ENCODE data around the gene MINAR1. TPM values are rescaled to one million over a fixed set of nuclear protein-coding genes. Genes with fewer than 3 reads are reported as not detected.

Gene MINAR1
- total RNA-seq, 2 experiments from 2014 or later = 0.11 to 0.14 TPM

- H3K27me3 Mint-ChIP-seq = no peaks in the 10 kb centered on the region
- H3K4me3 Mint-ChIP-seq = no peak overlapping the region
- POLR2A ChIA-PET = no interaction called here
- ATAC-seq (ENCODE audit: poor library complexity) = no peak
- H3K4me1 Mint-ChIP-seq (ENCODE audit: low read depth) = no peaks in the 10 kb centered on the region
- no peak overlapping the region for H3K4me3 ChIP-seq (ENCODE audit: low read length)
- no peaks in the 10 kb centered on the region for H3K4me1 ChIP-seq (ENCODE audit: insufficient read depth, low read length)
- H3K27ac Mint-ChIP-seq = no peak overlapping the region
- DNase-seq = no peak
- H3K27ac ChIP-seq (ENCODE audit: low read depth in 1 of 2, low read length in 2 of 2) = no peak overlapping the region
- H3K9me3 ChIP-seq (ENCODE audit: control insufficient read depth in 1 of 2, insufficient read depth in 1 of 2, low read length in 2 of 2) = no peaks in the 10 kb centered on the region
- no peaks in the 10 kb centered on the region for H3K36me3 ChIP-seq (ENCODE audit: insufficient read depth, low read length)
- TF ChIP-seq, protein P1, sequence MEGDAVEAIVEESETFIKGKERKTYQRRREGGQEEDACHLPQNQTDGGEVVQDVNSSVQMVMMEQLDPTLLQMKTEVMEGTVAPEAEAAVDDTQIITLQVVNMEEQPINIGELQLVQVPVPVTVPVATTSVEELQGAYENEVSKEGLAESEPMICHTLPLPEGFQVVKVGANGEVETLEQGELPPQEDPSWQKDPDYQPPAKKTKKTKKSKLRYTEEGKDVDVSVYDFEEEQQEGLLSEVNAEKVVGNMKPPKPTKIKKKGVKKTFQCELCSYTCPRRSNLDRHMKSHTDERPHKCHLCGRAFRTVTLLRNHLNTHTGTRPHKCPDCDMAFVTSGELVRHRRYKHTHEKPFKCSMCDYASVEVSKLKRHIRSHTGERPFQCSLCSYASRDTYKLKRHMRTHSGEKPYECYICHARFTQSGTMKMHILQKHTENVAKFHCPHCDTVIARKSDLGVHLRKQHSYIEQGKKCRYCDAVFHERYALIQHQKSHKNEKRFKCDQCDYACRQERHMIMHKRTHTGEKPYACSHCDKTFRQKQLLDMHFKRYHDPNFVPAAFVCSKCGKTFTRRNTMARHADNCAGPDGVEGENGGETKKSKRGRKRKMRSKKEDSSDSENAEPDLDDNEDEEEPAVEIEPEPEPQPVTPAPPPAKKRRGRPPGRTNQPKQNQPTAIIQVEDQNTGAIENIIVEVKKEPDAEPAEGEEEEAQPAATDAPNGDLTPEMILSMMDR (IDR thresholded peaks at IDR 0.05) = no peak
- no peaks in the 10 kb centered on the region for H3K9me3 Mint-ChIP-seq
- H3K27me3 ChIP-seq (ENCODE audit: control insufficient read depth in 1 of 2, insufficient read depth in 2 of 2, low read length in 2 of 2) = no peaks in the 10 kb centered on the region
- CTCF ChIA-PET = no interaction called here
- intact Hi-C loops (cut with DNase I, micrococcal nuclease) = no loop called here
- H3K36me3 Mint-ChIP-seq (ENCODE audit: low read depth) = no peaks in the 10 kb centered on the region
Observed at GRCh38 chr15:79412010-79412409, 20.1 kb upstream of the MINAR1 start.

- Mint-ChIP-seq H3K4me3 (no peak overlapping the region), H3K4me1 (ENCODE audit: low read depth) (no peaks in the 10 kb centered on the region), H3K27me3 (no peaks in the 10 kb centered on the region), H3K9me3 (no peaks in the 10 kb centered on the region), H3K27ac (no peak overlapping the region), H3K36me3 (ENCODE audit: low read depth) (no peaks in the 10 kb centered on the region)
- no peak for DNase-seq
- no peak overlapping the region for H3K4me3 ChIP-seq (ENCODE audit: low read length)
- H3K36me3 ChIP-seq (ENCODE audit: insufficient read depth, low read length) = no peaks in the 10 kb centered on the region
- TF ChIP-seq, protein P1 (IDR thresholded peaks at IDR 0.05) = no peak
- H3K27ac ChIP-seq (ENCODE audit: low read depth in 1 of 2, low read length in 2 of 2) = no peak overlapping the region
- ChIA-PET POLR2A (no interaction called here), CTCF (interaction anchor here (0.5 kb wide), 1 partner anchor 30 kb away, joined by 4 read pairs; no protein-coding TSS in a partner anchor)
- H3K4me1 ChIP-seq (ENCODE audit: insufficient read depth, low read length) = no peaks in the 10 kb centered on the region
- ATAC-seq (ENCODE audit: poor library complexity) = no peak
- no peaks in the 10 kb centered on the region for H3K27me3 ChIP-seq (ENCODE audit: control insufficient read depth in 1 of 2, insufficient read depth in 2 of 2, low read length in 2 of 2)
- no peaks in the 10 kb centered on the region for H3K9me3 ChIP-seq (ENCODE audit: control insufficient read depth in 1 of 2, insufficient read depth in 1 of 2, low read length in 2 of 2)
- intact Hi-C loops (cut with DNase I, micrococcal nuclease) = no loop called here
Observed at GRCh38 chr15:79412429-79412828, 19.7 kb upstream of the MINAR1 start.

DNA sequence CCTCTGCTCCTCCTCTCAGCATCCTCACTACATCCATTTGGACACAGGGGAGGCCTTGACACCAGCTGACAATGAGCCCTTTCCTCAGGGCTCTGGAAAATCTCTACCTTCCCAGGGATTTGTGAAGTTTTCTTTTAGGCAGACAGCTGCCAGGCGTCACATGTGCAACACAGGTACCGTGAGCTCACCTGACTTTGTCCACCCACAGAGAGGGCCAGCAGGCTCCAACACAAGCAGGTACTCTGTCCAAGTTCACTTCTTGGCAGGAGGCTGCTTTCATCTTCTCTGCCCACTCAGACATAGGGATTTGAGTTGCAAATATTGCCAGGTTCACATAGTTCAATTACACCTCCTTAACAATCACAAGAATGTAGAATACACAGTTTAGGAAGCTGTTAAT lies 15.3 kb upstream of the MINAR1 start:
- H3K27ac ChIP-seq (ENCODE audit: low read depth in 1 of 2, low read length in 2 of 2) = no peak overlapping the region
- H3K4me1 Mint-ChIP-seq (ENCODE audit: low read depth) = no peaks in the 10 kb centered on the region
- ChIA-PET CTCF (no interaction called here), POLR2A (no interaction called here)
- H3K27me3 Mint-ChIP-seq = no peaks in the 10 kb centered on the region
- no peaks in the 10 kb centered on the region for H3K9me3 ChIP-seq (ENCODE audit: control insufficient read depth in 1 of 2, insufficient read depth in 1 of 2, low read length in 2 of 2)
- no peak for ATAC-seq (ENCODE audit: poor library complexity)
- no peak overlapping the region for H3K4me3 ChIP-seq (ENCODE audit: low read length)
- TF ChIP-seq, protein P1 (IDR thresholded peaks at IDR 0.05) = no peak
- no peaks in the 10 kb centered on the region for H3K27me3 ChIP-seq (ENCODE audit: control insufficient read depth in 1 of 2, insufficient read depth in 2 of 2, low read length in 2 of 2)
- no peak for DNase-seq
- no peaks in the 10 kb centered on the region for H3K36me3 Mint-ChIP-seq (ENCODE audit: low read depth)
- H3K9me3 Mint-ChIP-seq = no peaks in the 10 kb centered on the region
- H3K4me1 ChIP-seq (ENCODE audit: insufficient read depth, low read length) = no peaks in the 10 kb centered on the region
- no peaks in the 10 kb centered on the region for H3K36me3 ChIP-seq (ENCODE audit: insufficient read depth, low read length)
- H3K27ac Mint-ChIP-seq = no peak overlapping the region
- intact Hi-C loops (cut with DNase I, micrococcal nuclease) = no loop called here
- no peak overlapping the region for H3K4me3 Mint-ChIP-seq
